Measurements from ENCODE around the gene HSPA1A. TPM values are rescaled to one million over a fixed set of nuclear protein-coding genes. Genes with fewer than 3 reads are reported as not detected.

Gene HSPA1A
- total and polyA plus RNA-seq, 9 of the 15 experiments (the other 6 are each of a cell fraction or from before 2014, with no cell fraction given): 2.2 to 273 (median 107) TPM

DNA sequence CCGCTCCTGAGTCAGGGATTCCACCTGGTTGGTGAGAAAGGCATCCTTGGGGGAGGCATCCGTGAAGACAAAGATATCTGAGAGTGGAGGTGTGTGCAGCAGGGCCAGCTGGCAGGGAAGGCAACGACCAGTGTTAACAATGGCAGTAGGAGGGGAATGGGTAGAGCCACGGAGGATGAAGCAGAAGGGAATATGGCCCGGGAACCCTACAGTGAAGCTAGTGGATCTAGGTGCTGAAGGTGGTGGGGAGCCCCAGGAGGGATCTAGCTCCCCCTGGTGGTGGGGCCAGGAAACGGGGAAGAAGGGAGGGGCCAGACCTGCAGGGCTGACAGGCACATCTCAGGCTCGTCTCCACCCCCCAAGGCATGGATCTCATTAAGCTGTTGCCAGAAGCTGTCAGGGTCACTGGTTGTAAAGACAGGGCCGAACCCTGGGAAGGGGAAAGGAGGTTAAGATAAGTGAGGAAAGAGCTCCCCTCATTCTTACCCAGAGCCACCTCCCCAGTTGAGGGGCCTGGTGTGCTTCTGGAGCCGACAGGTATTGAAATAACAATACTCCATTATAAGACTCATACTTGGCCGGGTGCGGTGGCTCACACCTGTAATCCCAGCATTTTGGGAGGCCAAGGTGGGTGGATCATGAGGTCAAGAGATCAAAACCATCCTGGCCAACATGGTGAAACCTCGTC is 45.5 kb upstream of the HSPA1A start (continued):
- TF ChIP-seq ZBTB2 (IDR thresholded peaks at IDR 0.05) (peak; percentile 73), KAT2B (IDR thresholded peaks at IDR 0.05; ENCODE audit: low read depth, low read length) (no peak), HES1 (IDR thresholded peaks at IDR 0.05; ENCODE audit: low read depth) (0 out of 2 replicates have a peak, but pooled peaks have one; percentile 9), ELK1 (CRISPR knock-in tag; IDR thresholded peaks at IDR 0.05) (no peak), NUFIP1 (IDR thresholded peaks at IDR 0.05; ENCODE audit: partially characterized antibody) (peak; percentile 54), EP300 (IDR thresholded peaks at IDR 0.05; ENCODE audit: low read length) (peak; percentile 28), CHD4 (IDR thresholded peaks at IDR 0.05; ENCODE audit: insufficient read depth, insufficient replicate concordance, low read depth, low read length, poor library complexity, severe bottlenecking) (no peak), BCOR (IDR thresholded peaks at IDR 0.05) (peak; percentile 65; the same call in 1 of the 2 replicates), GATAD2B (IDR thresholded peaks at IDR 0.05; ENCODE audit: borderline replicate concordance) (no peak), PHF8 (IDR thresholded peaks at IDR 0.05; ENCODE audit: borderline replicate concordance, low read length) (no peak), CHCHD3 (CRISPR knock-in tag; IDR thresholded peaks at IDR 0.05) (no peak)
- TF ChIP-seq, protein P1, sequence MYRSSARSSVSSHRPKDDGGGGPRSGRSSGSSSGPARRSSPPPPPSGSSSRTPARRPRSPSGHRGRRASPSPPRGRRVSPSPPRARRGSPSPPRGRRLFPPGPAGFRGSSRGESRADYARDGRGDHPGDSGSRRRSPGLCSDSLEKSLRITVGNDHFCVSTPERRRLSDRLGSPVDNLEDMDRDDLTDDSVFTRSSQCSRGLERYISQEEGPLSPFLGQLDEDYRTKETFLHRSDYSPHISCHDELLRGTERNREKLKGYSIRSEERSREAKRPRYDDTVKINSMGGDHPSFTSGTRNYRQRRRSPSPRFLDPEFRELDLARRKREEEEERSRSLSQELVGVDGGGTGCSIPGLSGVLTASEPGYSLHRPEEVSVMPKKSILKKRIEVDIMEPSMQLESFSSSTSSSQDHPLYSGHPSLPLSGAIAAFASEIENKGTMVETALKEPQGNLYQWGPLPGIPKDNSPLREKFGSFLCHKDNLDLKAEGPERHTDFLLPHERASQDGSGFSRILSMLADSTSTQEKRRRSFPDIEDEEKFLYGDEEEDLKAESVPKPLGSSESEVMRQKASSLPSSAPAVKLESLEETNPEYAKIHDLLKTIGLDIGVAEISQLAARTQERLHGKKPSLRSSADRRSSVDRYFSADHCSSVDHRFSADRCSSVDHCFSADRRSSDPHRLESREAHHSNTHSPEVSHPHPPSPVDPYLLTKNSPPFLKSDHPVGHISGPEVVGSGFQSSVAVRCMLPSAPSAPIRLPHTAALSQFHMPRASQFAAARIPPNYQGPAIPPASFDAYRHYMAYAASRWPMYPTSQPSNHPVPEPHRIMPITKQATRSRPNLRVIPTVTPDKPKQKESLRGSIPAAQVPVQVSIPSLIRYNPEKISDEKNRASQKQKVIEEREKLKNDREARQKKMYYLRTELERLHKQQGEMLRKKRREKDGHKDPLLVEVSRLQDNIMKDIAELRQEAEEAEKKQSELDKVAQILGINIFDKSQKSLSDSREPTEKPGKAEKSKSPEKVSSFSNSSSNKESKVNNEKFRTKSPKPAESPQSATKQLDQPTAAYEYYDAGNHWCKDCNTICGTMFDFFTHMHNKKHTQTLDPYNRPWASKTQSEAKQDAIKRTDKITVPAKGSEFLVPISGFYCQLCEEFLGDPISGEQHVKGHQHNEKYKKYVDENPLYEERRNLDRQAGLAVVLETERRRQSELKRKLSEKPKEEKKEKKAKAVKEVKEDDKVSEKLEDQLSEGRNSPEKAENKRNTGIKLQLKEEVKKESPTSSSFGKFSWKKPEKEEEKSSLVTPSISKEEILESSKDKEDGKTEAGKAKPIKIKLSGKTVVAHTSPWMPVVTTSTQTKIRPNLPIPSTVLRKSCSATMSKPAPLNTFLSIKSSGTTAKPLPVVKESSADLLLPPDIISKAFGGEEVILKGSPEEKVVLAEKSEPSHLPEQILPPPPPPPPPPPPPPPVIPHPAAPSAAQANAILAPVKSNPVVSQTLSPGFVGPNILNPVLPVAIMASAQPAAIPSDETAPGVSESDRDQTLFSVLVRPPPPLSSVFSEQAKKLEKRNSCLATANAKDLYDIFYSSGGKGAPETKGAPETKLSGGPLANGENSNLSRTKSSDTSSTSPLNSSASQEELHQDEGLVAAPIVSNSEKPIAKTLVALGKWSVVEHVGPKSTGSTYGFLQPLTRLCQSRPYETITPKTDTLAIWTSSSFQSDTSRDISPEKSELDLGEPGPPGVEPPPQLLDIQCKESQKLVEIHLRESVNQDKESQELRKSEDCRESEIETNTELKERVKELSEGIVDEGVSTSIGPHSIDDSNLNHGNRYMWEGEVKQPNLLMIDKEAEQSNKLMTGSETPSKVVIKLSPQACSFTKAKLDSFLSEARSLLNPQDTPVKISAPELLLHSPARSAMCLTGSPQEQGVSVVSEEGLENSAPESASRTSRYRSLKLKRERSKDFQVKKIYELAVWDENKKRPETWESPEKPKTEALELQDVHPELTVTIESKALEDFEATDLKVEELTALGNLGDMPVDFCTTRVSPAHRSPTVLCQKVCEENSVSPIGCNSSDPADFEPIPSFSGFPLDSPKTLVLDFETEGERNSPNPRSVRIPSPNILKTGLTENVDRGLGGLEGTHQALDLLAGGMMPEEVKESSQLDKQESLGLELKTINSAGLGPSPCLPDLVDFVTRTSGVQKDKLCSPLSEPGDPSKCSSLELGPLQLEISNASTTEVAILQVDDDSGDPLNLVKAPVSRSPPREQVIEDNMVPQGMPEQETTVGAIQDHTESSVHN (IDR thresholded peaks at IDR 0.05; ENCODE audit: borderline replicate concordance in 1 of 2, low read depth in 1 of 2): no peak
- TF ChIP-seq, protein P2, sequence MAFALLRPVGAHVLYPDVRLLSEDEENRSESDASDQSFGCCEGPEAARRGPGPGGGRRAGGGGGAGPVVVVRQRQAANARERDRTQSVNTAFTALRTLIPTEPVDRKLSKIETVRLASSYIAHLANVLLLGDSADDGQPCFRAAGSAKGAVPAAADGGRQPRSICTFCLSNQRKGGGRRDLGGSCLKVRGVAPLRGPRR (CRISPR knock-in tag; IDR thresholded peaks at IDR 0.05): 0 out of 2 replicates have a peak, but pooled peaks have one; percentile 13
